GM10266 (cell line): ENCODE data around the gene NR6A1.

Source experiments
- DNase-seq: peaks from one replicate; pipeline ENCODE4 v3.0.0; 2012; ENCODE audit errors: extremely low spot score
- CTCF ChIP-seq: IDR thresholded peaks from 2 replicates; pipeline ENCODE4 v1.5.1; 2012; ENCODE audit warnings: mild to moderate bottlenecking, low read depth; ENCODE audit not compliant: control insufficient read depth, insufficient read depth; ENCODE audit errors: missing control alignments

NR6A1 gene

GRCh38 chr9:124495126-124496074 is 275.7 kb downstream of the NR6A1 start:
- no peak for DNase-seq
- no peak for TF ChIP-seq CTCF

DNA sequence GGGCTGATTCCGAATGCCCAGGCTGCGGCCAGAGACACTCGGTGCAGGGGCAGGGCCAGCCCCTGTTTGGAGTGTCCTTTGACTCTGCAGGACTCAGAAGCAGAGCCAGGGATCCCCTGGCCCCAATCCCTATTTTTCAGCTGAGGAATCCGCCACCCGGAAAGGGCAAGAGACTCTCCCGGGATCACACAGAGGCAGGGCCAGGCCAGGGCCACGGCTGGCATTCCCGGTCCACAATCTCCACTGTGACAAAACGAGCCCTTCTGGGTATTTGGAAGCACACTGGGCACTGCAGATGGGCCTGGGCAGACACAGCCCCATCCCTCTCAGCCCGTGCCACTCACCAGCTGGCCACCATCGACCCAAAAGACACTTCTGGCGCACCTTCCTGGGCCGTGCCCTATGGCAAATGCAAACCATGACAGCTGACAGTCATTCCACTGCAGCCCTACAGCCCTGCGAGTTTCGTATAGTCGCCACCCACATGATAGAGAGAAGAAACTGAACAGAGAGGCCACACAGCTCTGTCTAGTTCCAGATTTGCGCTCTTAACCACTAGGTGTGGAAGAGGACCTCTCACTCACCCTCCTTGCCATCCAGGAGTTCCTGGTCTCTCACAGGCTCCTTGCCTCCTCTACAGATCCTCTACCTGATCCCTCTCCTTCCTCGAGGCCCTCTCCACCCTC is 277.2 kb downstream of the NR6A1 start:
- peak; percentile 68 for DNase-seq
- TF ChIP-seq CTCF = no peak

DNA sequence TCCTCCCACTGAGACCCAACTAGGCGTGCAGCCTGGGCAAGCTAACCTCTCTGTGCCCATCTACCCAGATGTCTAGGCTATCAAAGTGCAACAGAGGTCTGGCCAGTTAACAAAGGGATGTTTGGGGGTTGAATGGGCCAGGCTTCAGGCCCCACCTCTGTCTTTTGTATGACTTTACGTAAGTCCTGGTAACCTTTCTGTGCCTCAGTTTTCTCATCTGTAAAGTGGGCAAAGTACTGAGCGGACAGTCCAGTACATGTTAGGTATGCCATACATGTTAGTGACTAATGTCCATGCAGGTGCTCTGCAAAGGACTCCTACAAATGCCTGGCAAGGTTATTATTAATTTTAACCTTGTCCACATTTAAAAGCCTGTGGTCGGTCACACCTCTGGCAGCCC is 277.9 kb downstream of the NR6A1 start:
- TF ChIP-seq CTCF = no peak
- DNase-seq = no peak

DNA sequence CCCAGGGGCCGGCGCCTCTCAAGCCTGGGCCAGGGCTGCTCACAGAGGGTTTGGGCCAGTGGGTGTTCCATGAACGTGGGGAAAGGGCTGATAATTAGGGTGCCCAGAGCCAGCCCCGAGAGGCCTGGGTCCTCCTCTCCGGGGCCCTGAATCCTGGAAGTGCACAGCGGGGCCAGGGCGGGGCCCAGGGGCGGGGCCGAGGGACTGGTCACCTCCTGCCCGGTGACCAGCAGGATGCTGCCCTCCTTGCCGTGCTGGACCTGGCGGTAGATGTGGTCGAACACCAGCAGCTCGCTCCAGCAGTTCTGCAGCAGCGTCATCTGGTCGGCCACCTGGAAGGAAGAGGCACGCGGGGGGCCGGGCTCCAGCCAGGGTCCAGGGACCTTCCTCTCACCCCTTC is 278.3 kb downstream of the NR6A1 start:
- no peak for TF ChIP-seq CTCF
- DNase-seq = no peak

DNA sequence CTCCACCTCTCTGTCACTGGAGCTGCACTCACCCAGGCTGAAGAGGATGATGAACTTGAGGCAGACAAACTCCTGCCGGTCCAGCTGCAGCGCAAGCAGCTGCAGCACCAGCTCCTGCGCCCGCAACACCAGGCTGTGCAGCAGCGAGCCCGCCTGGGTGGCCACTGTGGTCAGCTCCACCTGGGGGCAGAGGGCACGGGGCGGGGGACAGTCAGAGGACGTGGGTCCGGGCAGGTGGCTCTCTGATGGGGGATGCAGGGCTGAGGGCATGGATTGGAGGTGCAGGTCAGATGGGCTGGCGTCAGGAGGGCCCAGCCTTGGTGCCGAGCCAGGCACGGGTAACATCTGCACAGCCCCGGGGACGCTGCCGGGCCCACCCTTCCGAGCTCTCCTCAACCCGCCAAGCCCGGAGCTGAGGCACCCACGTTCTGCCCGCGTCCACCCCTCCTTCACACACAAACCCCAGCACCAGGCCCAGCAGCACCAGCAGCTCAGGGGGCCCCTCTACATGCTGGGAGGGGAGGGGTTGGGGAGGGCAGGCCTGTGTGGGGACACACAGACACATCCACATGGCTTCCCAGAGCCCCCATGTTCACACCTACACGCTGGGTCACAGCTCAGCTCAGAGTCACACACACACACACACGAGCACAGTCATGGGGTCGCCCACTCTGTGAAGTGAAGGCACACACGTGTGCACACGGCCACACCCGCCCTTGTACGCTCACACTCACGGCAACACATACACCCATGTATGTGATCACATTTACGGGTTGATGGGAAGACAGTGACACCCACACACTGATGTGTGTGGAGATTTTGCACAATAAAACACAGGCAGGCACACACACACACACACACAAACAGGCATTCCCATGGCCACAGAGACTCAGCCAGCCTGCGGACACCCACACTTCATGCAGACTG is 279.8 kb downstream of the NR6A1 start:
- DNase-seq = no peak
- no peak for TF ChIP-seq CTCF

DNA sequence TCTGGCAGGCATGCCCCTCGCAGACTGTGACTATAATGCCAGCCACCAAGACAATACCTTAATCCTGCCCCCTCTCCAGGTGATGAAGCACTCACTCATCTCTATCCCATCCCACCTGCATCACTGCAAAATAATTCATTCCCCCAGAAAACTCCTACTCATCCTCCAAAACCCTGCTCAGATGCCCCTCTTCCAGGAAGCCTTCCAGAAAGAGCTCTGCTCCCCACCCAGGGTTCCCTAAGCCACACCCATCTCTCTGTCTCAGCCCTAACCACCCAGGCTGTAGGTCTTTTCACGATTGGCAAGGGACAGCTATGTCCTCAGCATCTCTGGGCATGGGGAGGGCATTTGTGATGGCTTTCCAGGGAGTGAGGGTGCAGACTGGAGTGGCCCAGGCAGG is 281.1 kb downstream of the NR6A1 start:
- DNase-seq = no peak
- TF ChIP-seq CTCF = no peak

GRCh38 chr9:124489222-124489621 is 281.9 kb downstream of the NR6A1 start:
- no peak for TF ChIP-seq CTCF
- no peak for DNase-seq
